GM10847 (cell line): ENCODE measurements around the gene PSORS1C1.

ENCODE experiments used
- POLR2A ChIP-seq: IDR thresholded peaks from 2 replicates; pipeline ENCODE4 v1.6.1; 2011; ENCODE audit not compliant: insufficient read length; ENCODE audit errors: extremely low read depth

The PSORS1C1 gene

GRCh38 chr6:31114541-31114878, at the start of gene PSORS1C1:
Gene PSORS1C1, plus strand, starts transcription at chr6:31114800. Its CDS starts 14,833 bp downstream, at chr6:31129633.
- TF ChIP-seq POLR2A, result no peak

GRCh38 chr6:31065556-31065955, 49.0 kb upstream of the PSORS1C1 start:
- no peak for TF ChIP-seq POLR2A

- TF ChIP-seq POLR2A, result no peak
Measured at GRCh38 chr6:31068669-31069340, 45.8 kb upstream of the PSORS1C1 start.

- TF ChIP-seq POLR2A, result no peak
Measured at GRCh38 chr6:31070711-31071197, 43.8 kb upstream of the PSORS1C1 start.

- no peak for TF ChIP-seq POLR2A
Measured at GRCh38 chr6:31074401-31074800, 40.2 kb upstream of the PSORS1C1 start.

- no peak for TF ChIP-seq POLR2A
Measured at GRCh38 chr6:31075528-31075927, 39.1 kb upstream of the PSORS1C1 start.

- TF ChIP-seq POLR2A, result no peak
Measured at GRCh38 chr6:31076611-31077010, 38.0 kb upstream of the PSORS1C1 start.

- TF ChIP-seq POLR2A, result no peak
Measured at GRCh38 chr6:31079656-31080261, 34.8 kb upstream of the PSORS1C1 start.

GRCh38 chr6:31081872-31082271, 32.7 kb upstream of the PSORS1C1 start:
- no peak for TF ChIP-seq POLR2A

- TF ChIP-seq POLR2A, result no peak
Measured at GRCh38 chr6:31083742-31084354, 30.8 kb upstream of the PSORS1C1 start.

GRCh38 chr6:31086788-31087440, 27.7 kb upstream of the PSORS1C1 start:
- no peak for TF ChIP-seq POLR2A

- TF ChIP-seq POLR2A, result no peak
Measured at GRCh38 chr6:31087494-31088089, 27.0 kb upstream of the PSORS1C1 start.

- TF ChIP-seq POLR2A, result no peak
Measured at GRCh38 chr6:31090275-31090972, 24.2 kb upstream of the PSORS1C1 start.

GRCh38 chr6:31090973-31091364, 23.6 kb upstream of the PSORS1C1 start:
- no peak for TF ChIP-seq POLR2A

GRCh38 chr6:31091680-31092079, 22.9 kb upstream of the PSORS1C1 start:
- no peak for TF ChIP-seq POLR2A

- TF ChIP-seq POLR2A, result no peak
Measured at GRCh38 chr6:31092238-31092637, 22.4 kb upstream of the PSORS1C1 start.
